GM12891 (cell line): ENCODE measurements around the gene FAM174B.

Source experiments
- DNase-seq: peaks from one replicate; pipeline ENCODE4 v3.0.0; 2011; ENCODE audit warnings: low spot score; ENCODE audit not compliant: insufficient read length
- FAIRE-seq: peaks from 2 replicates; lab custom pipeline; 2011; peaks lifted over from hg19 to GRCh38; lab: Jason Lieb, UNC
- PAX5 ChIP-seq: IDR thresholded peaks from 2 replicates; pipeline ENCODE4 v1.6.1; 2011; ENCODE audit warnings: low read length, moderate library complexity, mild to moderate bottlenecking; ENCODE audit not compliant: insufficient read depth, severe bottlenecking
- POLR2A ChIP-seq: IDR thresholded peaks from 2 replicates; pipeline ENCODE4 v1.6.1; 2011; ENCODE audit warnings: low read depth, low read length, control low read depth
- POLR2AphosphoS5 ChIP-seq: IDR thresholded peaks from 2 replicates; pipeline ENCODE4 v1.6.1; 2011; ENCODE audit warnings: low read depth, low read length, control low read depth
- POU2F2 ChIP-seq: IDR thresholded peaks from 2 replicates; pipeline ENCODE4 v1.6.1; 2011; ENCODE audit warnings: low read depth, mild to moderate bottlenecking, control low read depth, low read length, moderate library complexity
- SPI1 ChIP-seq: IDR thresholded peaks from 2 replicates; pipeline ENCODE4 v1.6.1; 2011; ENCODE audit warnings: low read depth, low read length, control low read depth
- TAF1 ChIP-seq: IDR thresholded peaks from 2 replicates; pipeline ENCODE4 v1.6.1; 2011; ENCODE audit warnings: low read depth, low read length, control low read depth

The FAM174B gene

GRCh38 chr15:92667287-92667904 is 11.8 kb upstream of the FAM174B start:
- no peak for FAIRE-seq
- TF ChIP-seq TAF1 (no peak), POU2F2 (no peak), SPI1 (no peak), PAX5 (no peak), POLR2AphosphoS5 (no peak), POLR2A (no peak)

DNA sequence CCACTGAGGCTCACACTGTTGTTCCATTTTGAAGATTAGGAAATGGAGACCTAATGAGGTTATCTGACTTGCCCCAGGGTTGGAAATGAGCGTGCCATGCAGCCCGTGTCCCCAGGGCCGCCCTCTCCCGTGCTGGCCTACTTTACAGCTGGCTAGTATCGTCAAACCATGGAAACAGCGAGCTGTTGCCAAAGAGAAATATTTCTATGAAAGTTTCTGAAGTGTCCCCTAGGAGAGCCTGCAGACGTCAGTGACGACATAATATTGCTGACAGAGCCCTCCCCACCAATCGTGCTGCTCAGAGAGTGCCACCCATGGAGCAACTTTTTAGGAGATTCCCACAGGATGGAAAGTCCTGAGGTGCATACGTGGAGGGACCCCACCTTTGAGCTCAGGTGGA is 11.2 kb upstream of the FAM174B start:
- DNase-seq = no peak
- no peak for FAIRE-seq
- TF ChIP-seq SPI1 (no peak), PAX5 (no peak), POU2F2 (no peak), POLR2A (no peak), POLR2AphosphoS5 (no peak), TAF1 (no peak)

More at GRCh38 chr15:92667287-92667904, 11.8 kb upstream of the FAM174B start:
- DNase-seq = no peak

DNA sequence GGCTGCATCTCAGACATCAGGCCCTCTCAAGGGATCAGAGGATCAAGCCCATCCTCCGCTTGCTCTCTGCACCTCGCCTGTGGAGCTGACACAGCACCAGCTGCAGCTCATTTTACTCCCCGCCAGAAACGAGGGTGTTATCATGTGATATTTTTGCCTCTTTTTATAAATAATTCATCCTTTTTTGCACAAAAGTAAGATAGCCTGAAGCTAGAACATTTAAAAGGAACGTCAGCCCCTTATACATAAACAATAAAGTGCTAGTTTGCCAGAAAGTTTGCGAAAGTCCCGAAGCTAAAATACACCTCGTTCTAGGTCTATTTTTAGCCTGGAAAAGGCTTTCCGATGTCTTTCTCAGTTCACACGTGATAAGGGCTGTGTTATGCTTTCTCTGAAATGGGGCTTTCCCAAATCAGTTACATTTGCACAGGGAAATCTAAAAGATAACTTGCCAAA is 9.6 kb upstream of the FAM174B start:
- FAIRE-seq (peak; percentile 71), DNase-seq (no peak)
- TF ChIP-seq TAF1 (no peak), POLR2A (no peak), PAX5 (no peak), POLR2AphosphoS5 (no peak)

GRCh38 chr15:92664178-92664900 is 8.8 kb upstream of the FAM174B start:
- no peak for TF ChIP-seq POLR2AphosphoS5
- no peak for TF ChIP-seq PAX5
- TF ChIP-seq POU2F2 = no peak
- TF ChIP-seq TAF1 = no peak
- no peak for TF ChIP-seq POLR2A
- TF ChIP-seq SPI1 = no peak
- FAIRE-seq (peak; percentile 40), DNase-seq (no peak)

DNA sequence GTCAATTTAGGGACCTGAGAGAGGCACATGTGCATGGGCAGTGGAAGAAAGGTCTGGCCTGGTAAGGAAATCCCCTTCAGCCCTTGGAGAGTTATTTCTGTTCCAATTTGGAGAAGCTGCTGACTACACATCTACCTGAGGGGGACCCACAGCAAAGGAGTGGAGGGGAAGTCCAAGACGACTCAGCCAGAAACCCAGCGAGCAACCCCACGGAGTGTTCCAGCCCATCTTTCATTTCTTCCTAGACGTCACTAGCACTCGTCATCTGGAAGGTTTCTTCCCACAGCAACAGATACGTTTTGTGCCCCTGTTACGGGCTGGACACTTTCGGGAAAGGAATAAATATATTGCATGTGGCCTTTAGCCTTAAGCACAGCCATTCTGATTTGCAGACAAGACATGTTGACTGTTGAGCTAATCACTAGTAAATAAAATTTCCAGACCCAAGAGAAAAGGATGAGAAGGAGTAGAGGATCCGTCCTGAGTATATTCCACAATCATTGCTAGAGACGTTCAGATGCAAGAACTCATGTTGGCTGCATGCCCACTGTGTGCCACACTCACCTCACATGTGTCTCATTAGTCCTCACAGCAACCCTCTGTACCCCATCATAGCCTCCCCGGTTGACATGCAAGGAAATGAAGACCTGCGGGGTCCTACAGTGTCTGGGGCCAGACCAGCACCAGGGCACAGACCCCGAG is 7.8 kb upstream of the FAM174B start:
- peak; percentile 61 for TF ChIP-seq SPI1
- no peak for TF ChIP-seq POU2F2
- FAIRE-seq (peak; percentile 72), DNase-seq (no peak)

DNA sequence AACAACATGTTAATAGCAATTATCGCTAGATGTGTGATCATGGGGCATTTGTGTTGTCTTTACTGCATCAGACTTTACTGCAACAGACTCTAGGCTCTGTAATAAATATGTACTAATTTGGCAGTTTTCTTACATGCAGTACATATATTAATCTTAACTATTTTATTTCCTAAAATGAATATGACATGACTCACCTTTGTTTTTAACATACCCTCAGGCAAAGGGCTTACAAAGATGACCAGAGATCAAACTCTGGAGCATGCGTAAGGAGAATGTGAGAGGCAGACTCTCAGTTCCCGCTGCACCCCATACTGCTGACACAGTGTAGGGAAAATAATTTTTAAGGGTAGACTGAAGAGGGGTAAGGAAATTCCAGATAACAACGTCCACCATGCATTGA is 7.2 kb upstream of the FAM174B start:
- TF ChIP-seq POLR2AphosphoS5 (no peak), POU2F2 (no peak), POLR2A (no peak), SPI1 (no peak), TAF1 (no peak), PAX5 (no peak)
- FAIRE-seq (no peak), DNase-seq (no peak)

DNA sequence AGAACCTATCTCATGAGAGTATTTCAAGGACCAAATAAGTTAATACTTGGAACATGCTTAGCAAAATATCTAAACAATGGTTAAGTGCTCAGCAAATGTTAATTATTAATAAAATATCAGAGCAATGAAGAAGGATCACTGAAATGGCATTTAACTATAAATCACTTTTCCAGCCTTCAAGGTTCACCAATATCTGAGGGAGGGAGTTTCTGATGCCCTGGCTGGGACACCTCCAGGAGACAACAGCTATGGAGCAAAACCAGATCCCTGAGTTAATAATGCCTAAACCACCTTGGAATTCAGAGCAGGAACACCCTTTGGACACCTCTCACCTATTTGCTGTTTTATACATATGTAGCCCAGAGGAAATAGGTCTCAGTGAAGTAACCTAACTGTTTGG is 6.4 kb upstream of the FAM174B start:
- peak; percentile 56 for FAIRE-seq
- no peak for DNase-seq
- TF ChIP-seq POLR2AphosphoS5 (no peak), POLR2A (no peak), TAF1 (no peak), PAX5 (no peak), POU2F2 (no peak), SPI1 (no peak)

DNA sequence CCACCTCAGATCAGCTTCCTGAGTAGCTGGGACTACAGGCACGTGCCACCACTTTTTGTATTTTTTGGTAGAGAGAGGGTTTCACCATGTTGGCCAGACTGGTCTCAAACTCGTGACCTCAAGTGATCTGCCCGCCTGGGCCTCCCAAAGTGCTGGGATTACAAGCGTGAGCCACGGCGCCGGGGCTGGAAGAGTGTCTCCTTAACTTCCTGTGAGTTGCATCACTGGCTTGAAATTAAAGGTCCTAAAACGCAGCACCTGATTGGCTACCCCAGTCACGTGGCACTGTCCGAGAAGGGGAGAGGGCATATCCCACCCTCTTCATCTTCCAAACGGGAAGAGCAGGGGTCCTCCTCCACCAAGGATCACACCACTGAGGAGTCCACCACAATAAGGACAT is 5.5 kb upstream of the FAM174B start:
- DNase-seq (no peak), FAIRE-seq (no peak)
- no peak for TF ChIP-seq POLR2AphosphoS5
- no peak for TF ChIP-seq POLR2A
- no peak for TF ChIP-seq SPI1
- TF ChIP-seq PAX5 = no peak
- no peak for TF ChIP-seq TAF1
- no peak for TF ChIP-seq POU2F2

GRCh38 chr15:92657486-92657885 is 1.9 kb upstream of the FAM174B start:
- TF ChIP-seq POLR2A (no peak), TAF1 (no peak), SPI1 (no peak), PAX5 (no peak), POU2F2 (no peak), POLR2AphosphoS5 (no peak)
- FAIRE-seq = no peak
- DNase-seq = no peak

DNA sequence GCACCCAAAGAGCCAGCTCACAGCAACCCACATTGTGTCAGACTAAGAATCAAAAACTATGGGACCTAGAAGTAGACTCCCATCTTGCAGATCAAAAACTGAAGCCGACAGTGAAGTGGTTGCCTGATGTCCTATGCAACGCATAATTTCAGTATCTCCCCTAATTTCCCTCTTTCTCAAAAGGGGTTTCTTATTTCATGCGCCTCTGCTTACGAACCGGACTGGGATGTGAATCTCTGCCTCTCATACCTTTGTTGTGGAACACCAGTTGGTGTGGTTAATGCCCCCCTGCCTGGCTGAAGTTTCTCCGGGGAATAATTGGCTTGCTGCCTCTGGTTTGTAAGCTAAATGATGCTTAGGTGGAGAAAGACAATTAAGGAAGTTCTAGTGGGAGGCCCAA is 514 bp upstream of the FAM174B start:
- FAIRE-seq = no peak
- TF ChIP-seq POU2F2 = no peak
- TF ChIP-seq PAX5 = no peak
- no peak for TF ChIP-seq POLR2A
- no peak for TF ChIP-seq SPI1
- no peak for TF ChIP-seq TAF1
- TF ChIP-seq POLR2AphosphoS5 = no peak
- DNase-seq = no peak
